IMR-90 (cell line): ENCODE results near the gene EMC9. TPM values are rescaled to one million over a fixed set of nuclear protein-coding genes. Genes with fewer than 3 reads are reported as not detected.
A peak's percentile ranks its signal among the peaks of the same experiment; 100 is the strongest.

Experiments
- ATAC-seq: fragments of 200-7000 bp; cut with Tn5 transposase; 2 replicates; pipeline ENCODE4 v1.9.1; 2020; ENCODE audit warnings: low read depth, mild to moderate bottlenecking, moderate library complexity
- BruUV-seq: library from RNA; stranded (reverse); fragments of 400-500 nt; replicated peaks from 2 replicates; lab custom pipeline; 2021; lab: Mats Ljungman, UMichigan
- CTCF ChIA-PET: fragments of 300-600 bp; formaldehyde crosslinking; extraction: SDS; loops from one replicate; lab custom pipeline; 2021; ENCODE audit warnings: antibody characterized with exemption; lab: Yijun Ruan, JAX
- POLR2A ChIA-PET: fragments of 300-600 bp; sonication (Branson Sonifier 250); formaldehyde crosslinking; loops from one replicate; lab custom pipeline; 2022; ENCODE audit warnings: antibody characterized with exemption; ENCODE audit not compliant: unreplicated experiment; lab: Charles Lee
- DNase-seq: peaks from one replicate; pipeline ENCODE4 v3.0.0; 2013
- H2AFZ ChIP-seq: replicated peaks from 2 replicates; pipeline ENCODE3; 2013; ENCODE audit warnings: low read length, mild to moderate bottlenecking; ENCODE audit not compliant: poor library complexity
- H2AK5ac ChIP-seq: 2 replicates; pipeline ENCODE4 v1.6.1; 2013; ENCODE audit warnings: low read depth, low read length, inconsistent platforms
- H2AK9ac ChIP-seq: replicated peaks from 2 replicates; pipeline ENCODE3; 2013; ENCODE audit warnings: mild to moderate bottlenecking, low read depth, low read length, moderate library complexity; ENCODE audit not compliant: poor library complexity
- H2BK120ac ChIP-seq: 2 replicates; pipeline ENCODE4 v1.6.1; 2013; ENCODE audit warnings: low read depth, low read length, inconsistent platforms
- H2BK15ac ChIP-seq: 3 replicates; pipeline ENCODE4 v1.6.1; 2013; ENCODE audit warnings: low read depth, low read length, inconsistent platforms
- H2BK20ac ChIP-seq: 2 replicates; pipeline ENCODE4 v1.6.1; 2013; ENCODE audit warnings: low read depth, mild to moderate bottlenecking, inconsistent platforms, low read length, moderate library complexity
- H2BK5ac ChIP-seq: 2 replicates; pipeline ENCODE4 v1.6.1; 2013; ENCODE audit warnings: mild to moderate bottlenecking, low read depth, low read length, inconsistent platforms; ENCODE audit not compliant: poor library complexity, severe bottlenecking
- H3K14ac ChIP-seq: replicated peaks from 2 replicates; pipeline ENCODE4 v1.6.1; 2013; ENCODE audit warnings: low read depth, low read length, inconsistent platforms
- H3K18ac ChIP-seq: 2 replicates; pipeline ENCODE4 v1.6.1; 2013; ENCODE audit warnings: low read depth, low read length, control low read depth
- H3K23ac ChIP-seq: 2 replicates; pipeline ENCODE4 v1.6.1; 2013; ENCODE audit warnings: low read depth, low read length, inconsistent platforms
- H3K27ac ChIP-seq: 2 replicates; pipeline ENCODE4 v1.5.1; 2013; ENCODE audit warnings: mild to moderate bottlenecking, control low read depth, low read length; ENCODE audit not compliant: insufficient read depth
- H3K27me3 ChIP-seq: 2 replicates; pipeline ENCODE4 v1.6.1; 2013; ENCODE audit warnings: low read length; ENCODE audit not compliant: control insufficient read depth, insufficient read depth
- H3K36me3 ChIP-seq: 2 replicates; pipeline ENCODE4 v1.6.1; 2013; ENCODE audit warnings: low read length, mixed read lengths; ENCODE audit not compliant: control insufficient read depth, insufficient read depth
- H3K4ac ChIP-seq: 2 replicates; pipeline ENCODE4 v1.6.1; 2013; ENCODE audit warnings: low read depth, low read length, inconsistent platforms
- H3K4me1 ChIP-seq: 2 replicates; pipeline ENCODE4 v1.6.1; 2013; ENCODE audit warnings: low read length, mixed read lengths; ENCODE audit not compliant: control insufficient read depth, insufficient read depth
- H3K4me2 ChIP-seq: 2 replicates; pipeline ENCODE4 v1.6.1; 2013; ENCODE audit warnings: low read depth, mild to moderate bottlenecking, control low read depth, low read length, moderate library complexity
- H3K4me3 ChIP-seq: 2 replicates; pipeline ENCODE4 v1.5.1; 2013; ENCODE audit warnings: low read depth, mild to moderate bottlenecking, control low read depth, low read length, moderate library complexity; ENCODE audit not compliant: insufficient read depth
- H3K56ac ChIP-seq: 2 replicates; pipeline ENCODE4 v1.6.1; 2013; ENCODE audit warnings: low read length, inconsistent platforms; ENCODE audit not compliant: insufficient read depth; ENCODE audit errors: extremely low read depth
- H3K79me1 ChIP-seq, 2 experiments: 2 replicates each; pipeline ENCODE4 v1.6.1; 2013; ENCODE audit warnings: low read length in 2 of 2, inconsistent platforms in 1 of 2, low read depth in 1 of 2
- H3K9ac ChIP-seq: 2 replicates; pipeline ENCODE4 v1.6.1; 2013; ENCODE audit warnings: low read depth, low read length, control low read depth
- H3K9me1 ChIP-seq: 2 replicates; pipeline ENCODE4 v1.6.1; 2013; ENCODE audit warnings: low read length, inconsistent platforms; ENCODE audit not compliant: insufficient read depth
- H3K9me3 ChIP-seq: 2 replicates; pipeline ENCODE4 v1.6.1; 2013; ENCODE audit warnings: low read length; ENCODE audit not compliant: control insufficient read depth, insufficient read depth
- H4K20me1 ChIP-seq: 2 replicates; pipeline ENCODE4 v1.6.1; 2013; ENCODE audit warnings: low read length, inconsistent platforms; ENCODE audit not compliant: insufficient read depth
- H4K5ac ChIP-seq: 2 replicates; pipeline ENCODE4 v1.6.1; 2013; ENCODE audit warnings: mild to moderate bottlenecking, low read depth, low read length, control low read depth
- H4K8ac ChIP-seq, 2 experiments: 2 replicates each; pipeline ENCODE4 v1.6.1; 2013; ENCODE audit warnings: low read depth in 2 of 2, low read length in 2 of 2, control low read depth in 1 of 2, inconsistent platforms in 1 of 2
- H4K91ac ChIP-seq: 2 replicates; pipeline ENCODE4 v1.6.1; 2013; ENCODE audit warnings: low read depth, low read length, inconsistent platforms; ENCODE audit not compliant: insufficient read depth
- BHLHE40 ChIP-seq: fragments of 150-350 bp; IDR thresholded peaks from 2 replicates; pipeline ENCODE4 v1.6.1; 2016; ENCODE audit warnings: mild to moderate bottlenecking, low read depth, low read length
- CEBPB ChIP-seq: IDR thresholded peaks from 2 replicates; pipeline ENCODE4 v1.6.1; 2012; ENCODE audit warnings: low read depth, low read length, improper control_type of control experiment
- CHD1 ChIP-seq: IDR thresholded peaks from 2 replicates; pipeline ENCODE4 v1.6.1; 2012; ENCODE audit warnings: low read depth, low read length, improper control_type of control experiment
- FOS ChIP-seq: fragments of 150-350 bp; IDR thresholded peaks from 2 replicates; pipeline ENCODE4 v1.6.1; 2016; ENCODE audit warnings: low read depth, low read length
- MAFK ChIP-seq: IDR thresholded peaks from 2 replicates; pipeline ENCODE4 v1.6.1; 2012; ENCODE audit warnings: low read depth, low read length, improper control_type of control experiment
- MXI1 ChIP-seq: IDR thresholded peaks from 2 replicates; pipeline ENCODE4 v1.6.1; 2012; ENCODE audit warnings: low read depth, mild to moderate bottlenecking, low read length, moderate library complexity, borderline replicate concordance
- NFE2L2 ChIP-seq: fragments of 150-350 bp; IDR thresholded peaks from 2 replicates; pipeline ENCODE4 v1.6.1; 2016; ENCODE audit warnings: low read depth, mild to moderate bottlenecking, low read length
- POLR2A ChIP-seq: IDR thresholded peaks from 2 replicates; pipeline ENCODE4 v1.6.1; 2012; ENCODE audit warnings: mild to moderate bottlenecking, low read depth, low read length
- RAD21 ChIP-seq: IDR thresholded peaks from 2 replicates; pipeline ENCODE4 v1.6.1; 2012; ENCODE audit warnings: low read length, improper control_type of control experiment
- RCOR1 ChIP-seq: IDR thresholded peaks from 2 replicates; pipeline ENCODE4 v1.6.1; 2012; ENCODE audit warnings: mild to moderate bottlenecking, low read length, improper control_type of control experiment; ENCODE audit not compliant: insufficient replicate concordance
- RFX5 ChIP-seq: IDR thresholded peaks from 2 replicates; pipeline ENCODE4 v1.8.0; 2012; ENCODE audit warnings: low read depth, mild to moderate bottlenecking, low read length, moderate library complexity
- SMC3 ChIP-seq: fragments of 150-350 bp; IDR thresholded peaks from 2 replicates; pipeline ENCODE4 v1.6.1; 2016; ENCODE audit warnings: low read depth, mild to moderate bottlenecking, antibody characterized with exemption, low read length, moderate library complexity
- WGBS, 2 experiments: methylation state at CpG; one replicate each; pipeline versions ENCODE4 v1.1.5 to v1.1.7; 2013; ENCODE audit warnings: missing lambda C conversion rate in 2 of 2; ENCODE audit not compliant: insufficient read length in 1 of 2; ENCODE audit errors: extremely low coverage in 2 of 2; 5-methylcytosine and 5-hydroxymethylcytosine counted together
- dilution Hi-C: fragments of 300-500 bp; cut with HindIII; formaldehyde crosslinking; loops from one replicate; pipeline ENCODE4 v1.14.3; 2018; ENCODE audit warnings: low sequenced_read_pairs; ENCODE audit not compliant: unreplicated experiment
- in situ Hi-C: fragments of 300-500 bp; cut with MboI; formaldehyde crosslinking; loops from 3 replicates; pipeline ENCODE4 v1.14.3; 2019; ENCODE audit warnings: low sequenced_read_pairs, inconsistent platforms, mixed read lengths
- intact Hi-C: fragments of 100-400 bp; cut with micrococcal nuclease; formaldehyde crosslinking; loops from 2 replicates; pipeline ENCODE4 v1.10.0; 2022
- polyA plus RNA-seq, 3 experiments: library from polyadenylated mRNA; depleted of rRNA; stranded (reverse); fragments of >200 nt; gene quantifications; 2 replicates each; pipeline ENCODE4 v1.2.3, GENCODE V29; 2012; ENCODE audit warnings: low replicate concordance in 1 of 3
- total RNA-seq: library from RNA; depleted of rRNA; stranded (reverse); fragments of >200 nt; gene quantifications from 2 replicates; pipeline ENCODE4 v1.2.3, GENCODE V29; 2012
- TF ChIP-seq, protein P1 (sequence below): conservative IDR thresholded peaks from 2 replicates; pipeline ENCODE4 v1.5.1; 2012; ENCODE audit warnings: mild to moderate bottlenecking, low read depth, low read length, improper control_type of control experiment
- TF ChIP-seq, protein P2 (sequence below): fragments of 150-350 bp; IDR thresholded peaks from 2 replicates; pipeline ENCODE4 v1.6.1; 2017; ENCODE audit warnings: mild to moderate bottlenecking, antibody characterized with exemption, low read length, low read depth
- TF ChIP-seq, protein P3 (sequence below): fragments of 150-350 bp; IDR thresholded peaks from 2 replicates; pipeline ENCODE4 v1.6.1; 2016; ENCODE audit warnings: low read depth, mild to moderate bottlenecking, low read length, moderate library complexity, borderline replicate concordance

The EMC9 gene
- total and polyA plus RNA-seq, 2 of the 4 experiments (the other 2 are of a cell fraction), result 15.1 to 19.2 TPM

DNA sequence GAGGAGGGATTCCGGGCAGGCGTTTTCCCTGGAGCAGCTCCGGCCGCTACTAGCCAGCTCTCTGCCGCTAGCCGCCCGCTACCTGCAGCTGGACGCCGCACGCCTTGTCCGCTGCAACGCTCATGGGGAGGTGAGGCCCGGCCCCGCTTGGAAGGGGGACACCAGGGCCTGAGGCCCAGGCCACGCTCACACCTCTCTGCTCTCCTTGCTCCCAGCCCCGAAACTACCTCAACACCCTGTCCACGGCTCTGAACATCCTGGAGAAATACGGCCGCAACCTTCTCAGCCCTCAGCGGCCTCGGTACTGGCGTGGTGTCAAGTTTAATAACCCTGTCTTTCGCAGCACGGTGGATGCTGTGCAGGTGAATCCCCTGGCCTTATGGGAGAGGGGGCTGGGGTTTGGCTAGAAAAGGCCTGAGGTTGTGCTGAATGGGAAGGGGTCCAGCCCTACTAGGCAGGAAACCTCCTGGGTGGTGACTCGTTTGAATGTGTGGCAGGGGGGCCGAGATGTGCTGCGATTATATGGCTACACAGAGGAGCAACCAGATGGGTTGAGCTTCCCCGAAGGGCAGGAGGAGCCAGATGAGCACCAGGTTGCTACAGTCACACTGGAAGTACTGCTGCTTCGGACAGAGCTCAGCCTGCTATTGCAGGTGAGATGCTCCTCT, 6.5 kb upstream of the EMC9 start:
- no peak for ATAC-seq
- peak overlapping the region; percentile 52 for H3K23ac ChIP-seq
- dilution Hi-C loops, result no loop called here
- no peak for TF ChIP-seq CHD1
- TF ChIP-seq, protein P1, sequence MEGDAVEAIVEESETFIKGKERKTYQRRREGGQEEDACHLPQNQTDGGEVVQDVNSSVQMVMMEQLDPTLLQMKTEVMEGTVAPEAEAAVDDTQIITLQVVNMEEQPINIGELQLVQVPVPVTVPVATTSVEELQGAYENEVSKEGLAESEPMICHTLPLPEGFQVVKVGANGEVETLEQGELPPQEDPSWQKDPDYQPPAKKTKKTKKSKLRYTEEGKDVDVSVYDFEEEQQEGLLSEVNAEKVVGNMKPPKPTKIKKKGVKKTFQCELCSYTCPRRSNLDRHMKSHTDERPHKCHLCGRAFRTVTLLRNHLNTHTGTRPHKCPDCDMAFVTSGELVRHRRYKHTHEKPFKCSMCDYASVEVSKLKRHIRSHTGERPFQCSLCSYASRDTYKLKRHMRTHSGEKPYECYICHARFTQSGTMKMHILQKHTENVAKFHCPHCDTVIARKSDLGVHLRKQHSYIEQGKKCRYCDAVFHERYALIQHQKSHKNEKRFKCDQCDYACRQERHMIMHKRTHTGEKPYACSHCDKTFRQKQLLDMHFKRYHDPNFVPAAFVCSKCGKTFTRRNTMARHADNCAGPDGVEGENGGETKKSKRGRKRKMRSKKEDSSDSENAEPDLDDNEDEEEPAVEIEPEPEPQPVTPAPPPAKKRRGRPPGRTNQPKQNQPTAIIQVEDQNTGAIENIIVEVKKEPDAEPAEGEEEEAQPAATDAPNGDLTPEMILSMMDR, result no peak
- TF ChIP-seq CEBPB, result no peak
- TF ChIP-seq, protein P2, sequence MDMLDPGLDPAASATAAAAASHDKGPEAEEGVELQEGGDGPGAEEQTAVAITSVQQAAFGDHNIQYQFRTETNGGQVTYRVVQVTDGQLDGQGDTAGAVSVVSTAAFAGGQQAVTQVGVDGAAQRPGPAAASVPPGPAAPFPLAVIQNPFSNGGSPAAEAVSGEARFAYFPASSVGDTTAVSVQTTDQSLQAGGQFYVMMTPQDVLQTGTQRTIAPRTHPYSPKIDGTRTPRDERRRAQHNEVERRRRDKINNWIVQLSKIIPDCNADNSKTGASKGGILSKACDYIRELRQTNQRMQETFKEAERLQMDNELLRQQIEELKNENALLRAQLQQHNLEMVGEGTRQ, result no peak
- TF ChIP-seq, protein P3, sequence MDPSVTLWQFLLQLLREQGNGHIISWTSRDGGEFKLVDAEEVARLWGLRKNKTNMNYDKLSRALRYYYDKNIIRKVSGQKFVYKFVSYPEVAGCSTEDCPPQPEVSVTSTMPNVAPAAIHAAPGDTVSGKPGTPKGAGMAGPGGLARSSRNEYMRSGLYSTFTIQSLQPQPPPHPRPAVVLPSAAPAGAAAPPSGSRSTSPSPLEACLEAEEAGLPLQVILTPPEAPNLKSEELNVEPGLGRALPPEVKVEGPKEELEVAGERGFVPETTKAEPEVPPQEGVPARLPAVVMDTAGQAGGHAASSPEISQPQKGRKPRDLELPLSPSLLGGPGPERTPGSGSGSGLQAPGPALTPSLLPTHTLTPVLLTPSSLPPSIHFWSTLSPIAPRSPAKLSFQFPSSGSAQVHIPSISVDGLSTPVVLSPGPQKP, result no peak
- no peak for TF ChIP-seq BHLHE40
- no peak for TF ChIP-seq MXI1
- no peak for TF ChIP-seq FOS
- no peak for TF ChIP-seq MAFK
- no peak for TF ChIP-seq RAD21
- no peak for TF ChIP-seq RFX5
- no peak for TF ChIP-seq SMC3
- TF ChIP-seq POLR2A, result no peak
- TF ChIP-seq NFE2L2, result no peak
- no peak for TF ChIP-seq RCOR1

More for the DNA sequence above, 6.5 kb upstream of the EMC9 start:
- no peaks in the 10 kb centered on the region for H3K27me3 ChIP-seq
- H3K79me1 ChIP-seq, result peaks cover 35 to 72% of the 10 kb centered on the region in 2 experiments
- H3K36me3 ChIP-seq, result peaks cover 33% of the 10 kb centered on the region
- POLR2A ChIA-PET, result no interaction called here
- no TSS peak for BruUV-seq
- intact Hi-C loops, result loop anchor here (2.0 kb wide), 1 partner anchor 149 kb away; no protein-coding TSS in a partner anchor
- H3K4me1 ChIP-seq, result peaks cover 9% of the 10 kb centered on the region
- H2BK5ac ChIP-seq, result peak overlapping the region; percentile 37
- peak overlapping the region; percentile 66 for H3K27ac ChIP-seq
- H3K9me1 ChIP-seq, result peaks cover 15% of the 10 kb centered on the region
- H3K9me3 ChIP-seq, result no peaks in the 10 kb centered on the region
- no peak overlapping the region for H4K5ac ChIP-seq
- H2BK15ac ChIP-seq, result no peak overlapping the region
- WGBS, 2 experiments, result 3% methylated on average over 7 of the region's 29 CpGs; no CpG with 5 or more reads in 1 of the 2 experiments
- peak overlapping the region; percentile 96 for H3K9ac ChIP-seq
- H4K20me1 ChIP-seq, result peaks cover 10% of the 10 kb centered on the region
- H2BK120ac ChIP-seq, result no peak overlapping the region
- H3K4me3 ChIP-seq, result peak overlapping the region; percentile 73
- H2AK9ac ChIP-seq, result peak overlapping the region; percentile 88
- peak overlapping the region; percentile 53 for H3K4ac ChIP-seq
- no peak overlapping the region; the same call in 1 of the 2 replicates for H3K56ac ChIP-seq
- H3K18ac ChIP-seq, result no peak overlapping the region
- H4K91ac ChIP-seq, result no peak overlapping the region
- H2AK5ac ChIP-seq, result peak overlapping the region; percentile 82
- H2AFZ ChIP-seq, result peak overlapping the region; percentile 91
- peak overlapping the region; percentile 39; the same call in 1 of the 2 replicates for H3K14ac ChIP-seq
- CTCF ChIA-PET, result interaction anchor here (4.3 kb wide), 1 partner anchor 13 kb away, joined by 14 read pairs; the partner anchor contains the start of gene IRF9
- in situ Hi-C loops, result loop anchor here (25.0 kb wide), 2 partner anchors 836 to 1061 kb away; partner anchors contain the start of genes ACIN1, BCL2L2, C14orf119 and PABPN1
- DNase-seq, result no peak
- peak overlapping the region; percentile 92 for H3K4me2 ChIP-seq
- peak overlapping the region; percentile 50 to 76; a peak in 2 of 4 replicates for H4K8ac ChIP-seq
- H2BK20ac ChIP-seq, result no peak overlapping the region
